Measurements from ENCODE around the gene PDE4D.

Gene PDE4D

GRCh38 chr5:59893429-59894227 is at the start of gene PDE4D:
TSS of gene PDE4D (minus strand) at chr5:59893726.
- no peaks in the 10 kb centered on the region for H3K36me3 ChIP-seq (ENCODE audit: control insufficient read depth, insufficient read depth, low read length)
- peak within 1 kb of the TSS; percentile 25 for H3K9ac ChIP-seq (ENCODE audit: low read length)
- H3K27me3 ChIP-seq (ENCODE audit: control insufficient read depth, insufficient read depth, low read length), result peaks cover 23% of the 10 kb centered on the region
- H3K4me1 ChIP-seq (ENCODE audit: control insufficient read depth, insufficient read depth, low read length), result no peaks in the 10 kb centered on the region
- no peak within 1 kb of the TSS for H3K4me3 ChIP-seq (ENCODE audit: low read length)
- H3K9me3 ChIP-seq (ENCODE audit: control insufficient read depth, low read length), result no peaks in the 10 kb centered on the region

- Histone ChIP-seq H3K36me3 (ENCODE audit: control insufficient read depth, insufficient read depth, low read length) (no peaks in the 10 kb centered on the region), H3K27me3 (ENCODE audit: control insufficient read depth, insufficient read depth, low read length) (no peaks in the 10 kb centered on the region), H3K4me1 (ENCODE audit: control insufficient read depth, insufficient read depth, low read length) (no peaks in the 10 kb centered on the region), H3K9me3 (ENCODE audit: control insufficient read depth, low read length) (no peaks in the 10 kb centered on the region), H3K9ac (ENCODE audit: low read length) (no peak overlapping the region), H3K4me3 (ENCODE audit: low read length) (no peak overlapping the region)
Observed at GRCh38 chr5:59937633-59938032, 44.1 kb upstream of the PDE4D start.

- H3K27me3 ChIP-seq (ENCODE audit: control insufficient read depth, insufficient read depth, low read length), result no peaks in the 10 kb centered on the region
Observed at GRCh38 chr5:59923465-59923864, 29.9 kb upstream of the PDE4D start.

GRCh38 chr5:59922220-59922619 is 28.7 kb upstream of the PDE4D start:
- H3K27me3 ChIP-seq (ENCODE audit: control insufficient read depth, insufficient read depth, low read length), result no peaks in the 10 kb centered on the region
- H3K9ac ChIP-seq (ENCODE audit: low read length), result no peak overlapping the region
- H3K36me3 ChIP-seq (ENCODE audit: control insufficient read depth, insufficient read depth, low read length), result no peaks in the 10 kb centered on the region
- H3K9me3 ChIP-seq (ENCODE audit: control insufficient read depth, low read length), result no peaks in the 10 kb centered on the region
- H3K4me1 ChIP-seq (ENCODE audit: control insufficient read depth, insufficient read depth, low read length), result no peaks in the 10 kb centered on the region
- H3K4me3 ChIP-seq (ENCODE audit: low read length), result no peak overlapping the region

More at GRCh38 chr5:59923465-59923864, 29.9 kb upstream of the PDE4D start:
- no peak overlapping the region for H3K4me3 ChIP-seq (ENCODE audit: low read length)
- H3K9me3 ChIP-seq (ENCODE audit: control insufficient read depth, low read length), result no peaks in the 10 kb centered on the region
- H3K36me3 ChIP-seq (ENCODE audit: control insufficient read depth, insufficient read depth, low read length), result no peaks in the 10 kb centered on the region
- H3K9ac ChIP-seq (ENCODE audit: low read length), result no peak overlapping the region
- H3K4me1 ChIP-seq (ENCODE audit: control insufficient read depth, insufficient read depth, low read length), result no peaks in the 10 kb centered on the region

- Histone ChIP-seq H3K4me3 (ENCODE audit: low read length) (no peak overlapping the region), H3K36me3 (ENCODE audit: control insufficient read depth, insufficient read depth, low read length) (no peaks in the 10 kb centered on the region), H3K9me3 (ENCODE audit: control insufficient read depth, low read length) (no peaks in the 10 kb centered on the region), H3K4me1 (ENCODE audit: control insufficient read depth, insufficient read depth, low read length) (no peaks in the 10 kb centered on the region), H3K9ac (ENCODE audit: low read length) (no peak overlapping the region), H3K27me3 (ENCODE audit: control insufficient read depth, insufficient read depth, low read length) (no peaks in the 10 kb centered on the region)
Observed at GRCh38 chr5:59921816-59922215, 28.3 kb upstream of the PDE4D start.

GRCh38 chr5:59919484-59919883 is 26.0 kb upstream of the PDE4D start:
- Histone ChIP-seq H3K27me3 (ENCODE audit: control insufficient read depth, insufficient read depth, low read length) (no peaks in the 10 kb centered on the region), H3K4me3 (ENCODE audit: low read length) (no peak overlapping the region), H3K36me3 (ENCODE audit: control insufficient read depth, insufficient read depth, low read length) (no peaks in the 10 kb centered on the region), H3K9me3 (ENCODE audit: control insufficient read depth, low read length) (no peaks in the 10 kb centered on the region), H3K4me1 (ENCODE audit: control insufficient read depth, insufficient read depth, low read length) (no peaks in the 10 kb centered on the region), H3K9ac (ENCODE audit: low read length) (no peak overlapping the region)

- H3K4me3 ChIP-seq (ENCODE audit: low read length), result no peak overlapping the region
- H3K36me3 ChIP-seq (ENCODE audit: control insufficient read depth, insufficient read depth, low read length), result no peaks in the 10 kb centered on the region
- no peaks in the 10 kb centered on the region for H3K4me1 ChIP-seq (ENCODE audit: control insufficient read depth, insufficient read depth, low read length)
- no peaks in the 10 kb centered on the region for H3K9me3 ChIP-seq (ENCODE audit: control insufficient read depth, low read length)
- H3K9ac ChIP-seq (ENCODE audit: low read length), result no peak overlapping the region
- H3K27me3 ChIP-seq (ENCODE audit: control insufficient read depth, insufficient read depth, low read length), result no peaks in the 10 kb centered on the region
Observed at GRCh38 chr5:59917121-59917520, 23.6 kb upstream of the PDE4D start.

GRCh38 chr5:59905188-59905587 is 11.7 kb upstream of the PDE4D start:
- Histone ChIP-seq H3K4me3 (ENCODE audit: low read length) (no peak overlapping the region), H3K9ac (ENCODE audit: low read length) (no peak overlapping the region), H3K9me3 (ENCODE audit: control insufficient read depth, low read length) (no peaks in the 10 kb centered on the region), H3K36me3 (ENCODE audit: control insufficient read depth, insufficient read depth, low read length) (no peaks in the 10 kb centered on the region), H3K27me3 (ENCODE audit: control insufficient read depth, insufficient read depth, low read length) (no peaks in the 10 kb centered on the region), H3K4me1 (ENCODE audit: control insufficient read depth, insufficient read depth, low read length) (no peaks in the 10 kb centered on the region)

GRCh38 chr5:59897075-59897474 is 3.5 kb upstream of the PDE4D start:
- Histone ChIP-seq H3K4me1 (ENCODE audit: control insufficient read depth, insufficient read depth, low read length) (no peaks in the 10 kb centered on the region), H3K9me3 (ENCODE audit: control insufficient read depth, low read length) (no peaks in the 10 kb centered on the region), H3K36me3 (ENCODE audit: control insufficient read depth, insufficient read depth, low read length) (no peaks in the 10 kb centered on the region), H3K27me3 (ENCODE audit: control insufficient read depth, insufficient read depth, low read length) (peaks cover 19% of the 10 kb centered on the region), H3K9ac (ENCODE audit: low read length) (no peak overlapping the region), H3K4me3 (ENCODE audit: low read length) (no peak overlapping the region)

- Histone ChIP-seq H3K27me3 (ENCODE audit: control insufficient read depth, insufficient read depth, low read length) (peaks cover 23% of the 10 kb centered on the region), H3K4me3 (ENCODE audit: low read length) (no peak overlapping the region), H3K36me3 (ENCODE audit: control insufficient read depth, insufficient read depth, low read length) (no peaks in the 10 kb centered on the region), H3K4me1 (ENCODE audit: control insufficient read depth, insufficient read depth, low read length) (no peaks in the 10 kb centered on the region), H3K9ac (ENCODE audit: low read length) (no peak overlapping the region), H3K9me3 (ENCODE audit: control insufficient read depth, low read length) (no peaks in the 10 kb centered on the region)
Observed at GRCh38 chr5:59891962-59892643, 1.4 kb downstream of the PDE4D start.

- Histone ChIP-seq H3K4me1 (ENCODE audit: control insufficient read depth, insufficient read depth, low read length) (no peaks in the 10 kb centered on the region), H3K4me3 (ENCODE audit: low read length) (no peak overlapping the region), H3K27me3 (ENCODE audit: control insufficient read depth, insufficient read depth, low read length) (peaks cover 6% of the 10 kb centered on the region), H3K36me3 (ENCODE audit: control insufficient read depth, insufficient read depth, low read length) (no peaks in the 10 kb centered on the region), H3K9ac (ENCODE audit: low read length) (no peak overlapping the region), H3K9me3 (ENCODE audit: control insufficient read depth, low read length) (no peaks in the 10 kb centered on the region)
Observed at GRCh38 chr5:59887274-59887673, 6.3 kb downstream of the PDE4D start.

- H3K9me3 ChIP-seq (ENCODE audit: control insufficient read depth, low read length), result no peaks in the 10 kb centered on the region
- H3K9ac ChIP-seq (ENCODE audit: low read length), result no peak overlapping the region
- no peaks in the 10 kb centered on the region for H3K36me3 ChIP-seq (ENCODE audit: control insufficient read depth, insufficient read depth, low read length)
- H3K4me1 ChIP-seq (ENCODE audit: control insufficient read depth, insufficient read depth, low read length), result no peaks in the 10 kb centered on the region
- H3K27me3 ChIP-seq (ENCODE audit: control insufficient read depth, insufficient read depth, low read length), result no peaks in the 10 kb centered on the region
- H3K4me3 ChIP-seq (ENCODE audit: low read length), result no peak overlapping the region
Observed at GRCh38 chr5:59874675-59875074, 18.9 kb downstream of the PDE4D start.

Measured in mucosa of stomach (tissue), 1 donor.